Central memory CD8-positive, alpha-beta T cell (primary cell): ENCODE data around the gene IGF2BP1.
"Not testable (repeated sequence)": the region's sequence is repeated elsewhere in the genome, so short reads cannot be mapped to it uniquely, and the experiment has no call there.

Experiments used
- ATAC-seq: fragments of 150-1000 bp; cut with Tn5 transposase; replicated peaks from 2 replicates; pipeline ENCODE4 v1.10.0; 2022; ENCODE audit warnings: mild to moderate bottlenecking, moderate FRiP score, moderate number of reproducible peaks; ENCODE audit not compliant: poor library complexity, severe bottlenecking; ENCODE audit errors: extremely low read depth
- DNase-seq, 2 donors: peaks; one replicate each; pipeline ENCODE4 v3.0.0; 2021; ENCODE audit warnings: low spot score in 2 of 2
- H3K27ac Mint-ChIP-seq: one replicate; pipeline ENCODE4 v1.8.0; 2022; ENCODE audit warnings: low read depth, mild to moderate bottlenecking, moderate library complexity, mixed read lengths
- H3K27me3 Mint-ChIP-seq: one replicate; pipeline ENCODE4 v1.8.0; 2022; ENCODE audit warnings: mixed read lengths
- H3K36me3 Mint-ChIP-seq: one replicate; pipeline ENCODE4 v1.8.0; 2022; ENCODE audit warnings: mild to moderate bottlenecking, moderate library complexity, mixed read lengths; ENCODE audit not compliant: insufficient read depth
- H3K4me1 Mint-ChIP-seq: one replicate; pipeline ENCODE4 v1.8.0; 2022; ENCODE audit warnings: mixed read lengths
- H3K4me3 Mint-ChIP-seq: one replicate; pipeline ENCODE4 v1.8.0; 2022; ENCODE audit warnings: mild to moderate bottlenecking, moderate library complexity, mixed read lengths
- H3K9me3 Mint-ChIP-seq: one replicate; pipeline ENCODE4 v1.8.0; 2022; ENCODE audit warnings: mixed read lengths

IGF2BP1 gene

GRCh38 chr17:49079840-49080663, 82.9 kb downstream of the IGF2BP1 start:
- no peaks in the 10 kb centered on the region for H3K4me1 Mint-ChIP-seq
- H3K36me3 Mint-ChIP-seq: no peaks in the 10 kb centered on the region
- ATAC-seq (no peak), DNase-seq (no peak)
- H3K9me3 Mint-ChIP-seq: no peaks in the 10 kb centered on the region
- H3K4me3 Mint-ChIP-seq: no peak overlapping the region
- H3K27ac Mint-ChIP-seq: no peak overlapping the region
- peaks cover 78% of the 10 kb centered on the region for H3K27me3 Mint-ChIP-seq

- peaks cover 9% of the 10 kb centered on the region for H3K4me1 Mint-ChIP-seq
- ATAC-seq (no peak), DNase-seq (no peak)
- H3K36me3 Mint-ChIP-seq: no peaks in the 10 kb centered on the region
- no peak overlapping the region for H3K27ac Mint-ChIP-seq
- H3K27me3 Mint-ChIP-seq: peaks cover 77% of the 10 kb centered on the region
- H3K9me3 Mint-ChIP-seq: no peaks in the 10 kb centered on the region
- no peak overlapping the region for H3K4me3 Mint-ChIP-seq
Measured at GRCh38 chr17:49082231-49082630, 85.0 kb downstream of the IGF2BP1 start.

- H3K27me3 Mint-ChIP-seq: peaks cover 49% of the 10 kb centered on the region
- not testable (repeated sequence) for H3K36me3 Mint-ChIP-seq, H3K4me3 Mint-ChIP-seq, ATAC-seq, DNase-seq, H3K27ac Mint-ChIP-seq, H3K4me1 Mint-ChIP-seq, H3K9me3 Mint-ChIP-seq
Measured at GRCh38 chr17:49085046-49085445, 87.9 kb downstream of the IGF2BP1 start.

GRCh38 chr17:49085565-49086315, 88.6 kb downstream of the IGF2BP1 start:
- Mint-ChIP-seq H3K27me3 (peaks cover 48% of the 10 kb centered on the region), H3K4me3 (no peak overlapping the region), H3K4me1 (peaks cover 9% of the 10 kb centered on the region), H3K36me3 (no peaks in the 10 kb centered on the region), H3K9me3 (no peaks in the 10 kb centered on the region), H3K27ac (no peak overlapping the region)
- ATAC-seq (no peak), DNase-seq (no peak)

- peaks cover 43% of the 10 kb centered on the region for H3K27me3 Mint-ChIP-seq
- no peak overlapping the region for H3K4me3 Mint-ChIP-seq
- DNase-seq (no peak), ATAC-seq (no peak)
- H3K27ac Mint-ChIP-seq: no peak overlapping the region
- peaks cover 9% of the 10 kb centered on the region for H3K4me1 Mint-ChIP-seq
- no peaks in the 10 kb centered on the region for H3K36me3 Mint-ChIP-seq
- H3K9me3 Mint-ChIP-seq: no peaks in the 10 kb centered on the region
Measured at GRCh38 chr17:49086316-49086605, 89.1 kb downstream of the IGF2BP1 start.

- H3K4me3 Mint-ChIP-seq: no peak overlapping the region
- H3K36me3 Mint-ChIP-seq: no peaks in the 10 kb centered on the region
- peaks cover 39% of the 10 kb centered on the region for H3K27me3 Mint-ChIP-seq
- no peaks in the 10 kb centered on the region for H3K9me3 Mint-ChIP-seq
- peaks cover 9% of the 10 kb centered on the region for H3K4me1 Mint-ChIP-seq
- H3K27ac Mint-ChIP-seq: no peak overlapping the region
- DNase-seq (no peak), ATAC-seq (no peak)
Measured at GRCh38 chr17:49086649-49087048, 89.5 kb downstream of the IGF2BP1 start.

- Mint-ChIP-seq H3K36me3 (no peaks in the 10 kb centered on the region), H3K4me1 (peaks cover 9% of the 10 kb centered on the region), H3K4me3 (no peak overlapping the region), H3K27me3 (peaks cover 21% of the 10 kb centered on the region), H3K9me3 (no peaks in the 10 kb centered on the region), H3K27ac (no peak overlapping the region)
- DNase-seq: no peak
- ATAC-seq: no peak
Measured at GRCh38 chr17:49089094-49089493, 91.9 kb downstream of the IGF2BP1 start.

GRCh38 chr17:49090878-49091594, 93.9 kb downstream of the IGF2BP1 start:
- DNase-seq: no peak
- peaks cover 12% of the 10 kb centered on the region for H3K27me3 Mint-ChIP-seq
- no peaks in the 10 kb centered on the region for H3K9me3 Mint-ChIP-seq
- H3K4me3 Mint-ChIP-seq: no peak overlapping the region
- H3K4me1 Mint-ChIP-seq: peaks cover 9% of the 10 kb centered on the region
- no peak for ATAC-seq
- no peaks in the 10 kb centered on the region for H3K36me3 Mint-ChIP-seq
- H3K27ac Mint-ChIP-seq: no peak overlapping the region

- no peak overlapping the region for H3K4me3 Mint-ChIP-seq
- no peaks in the 10 kb centered on the region for H3K9me3 Mint-ChIP-seq
- no peak overlapping the region for H3K27ac Mint-ChIP-seq
- no peaks in the 10 kb centered on the region for H3K27me3 Mint-ChIP-seq
- ATAC-seq (no peak), DNase-seq (no peak)
- H3K4me1 Mint-ChIP-seq: no peaks in the 10 kb centered on the region
- no peaks in the 10 kb centered on the region for H3K36me3 Mint-ChIP-seq
Measured at GRCh38 chr17:49093131-49093530, 95.9 kb downstream of the IGF2BP1 start.

- Mint-ChIP-seq H3K27ac (no peak overlapping the region), H3K27me3 (no peaks in the 10 kb centered on the region), H3K4me1 (no peaks in the 10 kb centered on the region), H3K9me3 (no peaks in the 10 kb centered on the region), H3K4me3 (no peak overlapping the region), H3K36me3 (no peaks in the 10 kb centered on the region)
- ATAC-seq: no peak
- no peak for DNase-seq
Measured at GRCh38 chr17:49100601-49101000, 103.4 kb downstream of the IGF2BP1 start.

GRCh38 chr17:49101054-49101534, 103.9 kb downstream of the IGF2BP1 start:
- no peaks in the 10 kb centered on the region for H3K4me1 Mint-ChIP-seq
- H3K36me3 Mint-ChIP-seq: no peaks in the 10 kb centered on the region
- no peaks in the 10 kb centered on the region for H3K9me3 Mint-ChIP-seq
- H3K27ac Mint-ChIP-seq: no peak overlapping the region
- no peak for DNase-seq
- no peak overlapping the region for H3K4me3 Mint-ChIP-seq
- no peaks in the 10 kb centered on the region for H3K27me3 Mint-ChIP-seq
- no peak for ATAC-seq

- H3K36me3 Mint-ChIP-seq, H3K4me3 Mint-ChIP-seq, ATAC-seq, H3K27me3 Mint-ChIP-seq, H3K27ac Mint-ChIP-seq, H3K9me3 Mint-ChIP-seq, H3K4me1 Mint-ChIP-seq, DNase-seq: not testable (repeated sequence)
Measured at GRCh38 chr17:49103360-49103759, 106.2 kb downstream of the IGF2BP1 start.
